Testis (tissue), 2 donors: ENCODE results near the gene RNF169.

ENCODE experiments used
- POLR2A ChIP-seq: fragments of 450-650 bp; IDR thresholded peaks from one replicate; pipeline ENCODE4 v1.6.1; 2017; ENCODE audit warnings: antibody characterized with exemption, mild to moderate bottlenecking, moderate library complexity
- TF ChIP-seq, protein P1 (sequence below), 3 experiments: fragments of 450-650 bp in 2 of 3; fragments of 200-600 bp in 1 of 3; sonication (generic) in 1 of 3; IDR thresholded peaks; one replicate each; pipeline ENCODE4 v1.5.1; 2016 to 2019; ENCODE audit warnings: antibody characterized with exemption in 3 of 3, mild to moderate bottlenecking in 2 of 3, moderate library complexity in 1 of 3

DNA sequence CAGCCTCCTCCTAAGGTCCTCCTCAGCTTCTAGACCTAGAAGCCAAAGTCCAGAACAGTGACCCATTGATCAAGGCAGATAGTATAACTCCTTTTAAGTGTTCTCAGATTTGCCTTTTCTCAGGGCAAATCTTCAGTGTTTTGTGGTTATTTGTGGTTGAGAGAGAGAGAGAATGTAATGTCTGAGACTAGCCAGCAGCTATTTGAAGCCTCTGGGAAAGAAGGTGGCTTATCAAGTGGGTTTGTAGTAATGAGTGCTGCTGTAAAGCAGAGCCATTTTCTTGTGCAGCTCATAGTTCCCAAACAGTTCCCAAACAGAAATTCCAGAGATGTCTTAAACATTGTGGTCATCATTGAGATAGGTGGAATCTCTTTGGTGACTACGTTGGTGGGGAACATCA is 89.5 kb downstream of the RNF169 start:
- TF ChIP-seq, protein P1, sequence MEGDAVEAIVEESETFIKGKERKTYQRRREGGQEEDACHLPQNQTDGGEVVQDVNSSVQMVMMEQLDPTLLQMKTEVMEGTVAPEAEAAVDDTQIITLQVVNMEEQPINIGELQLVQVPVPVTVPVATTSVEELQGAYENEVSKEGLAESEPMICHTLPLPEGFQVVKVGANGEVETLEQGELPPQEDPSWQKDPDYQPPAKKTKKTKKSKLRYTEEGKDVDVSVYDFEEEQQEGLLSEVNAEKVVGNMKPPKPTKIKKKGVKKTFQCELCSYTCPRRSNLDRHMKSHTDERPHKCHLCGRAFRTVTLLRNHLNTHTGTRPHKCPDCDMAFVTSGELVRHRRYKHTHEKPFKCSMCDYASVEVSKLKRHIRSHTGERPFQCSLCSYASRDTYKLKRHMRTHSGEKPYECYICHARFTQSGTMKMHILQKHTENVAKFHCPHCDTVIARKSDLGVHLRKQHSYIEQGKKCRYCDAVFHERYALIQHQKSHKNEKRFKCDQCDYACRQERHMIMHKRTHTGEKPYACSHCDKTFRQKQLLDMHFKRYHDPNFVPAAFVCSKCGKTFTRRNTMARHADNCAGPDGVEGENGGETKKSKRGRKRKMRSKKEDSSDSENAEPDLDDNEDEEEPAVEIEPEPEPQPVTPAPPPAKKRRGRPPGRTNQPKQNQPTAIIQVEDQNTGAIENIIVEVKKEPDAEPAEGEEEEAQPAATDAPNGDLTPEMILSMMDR (IDR thresholded peaks at IDR 0.05), result no peak
- no peak for TF ChIP-seq POLR2A
